WTC11 (cell line): ENCODE measurements around the gene ATP13A1. TPM values are rescaled to one million over a fixed set of nuclear protein-coding genes. Genes with fewer than 3 reads are reported as not detected.

ENCODE experiments used
- ATAC-seq: fragments of 200-7000 bp; cut with Tn5 transposase; 2 replicates; pipeline ENCODE4 v1.10.0; 2021; ENCODE audit warnings: mild to moderate bottlenecking, moderate library complexity
- CTCF ChIA-PET: fragments of 300-600 bp; sonication (Branson Sonifier 250); formaldehyde crosslinking; loops from one replicate; lab custom pipeline; 2021; ENCODE audit warnings: antibody characterized with exemption; lab: Charles Lee
- POLR2A ChIA-PET: fragments of 350-600 bp; sonication (Branson Sonifier 250); formaldehyde crosslinking; loops from one replicate; lab custom pipeline; 2021; ENCODE audit warnings: antibody characterized with exemption; lab: Charles Lee
- DNase-seq: peaks from one replicate; pipeline ENCODE4 v3.0.0; 2021; ENCODE audit warnings: low spot score
- H3K27ac Mint-ChIP-seq: 2 replicates; pipeline ENCODE4 v1.8.0; 2021; ENCODE audit warnings: mixed read lengths
- H3K27me3 Mint-ChIP-seq: 2 replicates; pipeline ENCODE4 v1.8.0; 2021; ENCODE audit warnings: low read depth, mild to moderate bottlenecking, moderate library complexity, mixed read lengths
- H3K36me3 Mint-ChIP-seq: 2 replicates; pipeline ENCODE4 v1.8.0; 2021; ENCODE audit warnings: mixed read lengths
- H3K4me1 Mint-ChIP-seq: 2 replicates; pipeline ENCODE4 v1.8.0; 2022; ENCODE audit warnings: mixed read lengths
- H3K4me3 Mint-ChIP-seq: 2 replicates; pipeline ENCODE4 v1.8.0; 2021; ENCODE audit warnings: mild to moderate bottlenecking, moderate library complexity, mixed read lengths
- H3K9me3 Mint-ChIP-seq: 2 replicates; pipeline ENCODE4 v1.8.0; 2021; ENCODE audit warnings: mixed read lengths
- ARID4B ChIP-seq: sonication (generic); formaldehyde crosslinking; IDR thresholded peaks from 2 replicates; pipeline ENCODE4 v1.8.0; 2023; ENCODE audit warnings: missing genetic modification reagents, mild to moderate bottlenecking, borderline replicate concordance
- CBFB ChIP-seq: sonication (generic); formaldehyde crosslinking; IDR thresholded peaks from 2 replicates; pipeline ENCODE4 v1.8.1; 2022; ENCODE audit warnings: mild to moderate bottlenecking, low read depth, missing genetic modification reagents
- CREB1 ChIP-seq: sonication (generic); formaldehyde crosslinking; IDR thresholded peaks from 2 replicates; pipeline ENCODE4 v1.8.0; 2023; ENCODE audit warnings: mild to moderate bottlenecking, missing genetic modification reagents
- E2F1 ChIP-seq: sonication (generic); formaldehyde crosslinking; IDR thresholded peaks from 2 replicates; pipeline ENCODE4 v1.8.0; 2022; ENCODE audit warnings: mild to moderate bottlenecking, missing genetic modification reagents
- E2F5 ChIP-seq: sonication (generic); formaldehyde crosslinking; IDR thresholded peaks from 2 replicates; pipeline ENCODE4 v1.8.1; 2022; ENCODE audit warnings: mild to moderate bottlenecking, moderate library complexity, missing genetic modification reagents
- FOXP1 ChIP-seq: sonication (generic); formaldehyde crosslinking; IDR thresholded peaks from 2 replicates; pipeline ENCODE4 v1.8.0; 2022; ENCODE audit warnings: missing genetic modification reagents, mild to moderate bottlenecking, moderate library complexity, borderline replicate concordance
- GRHL2 ChIP-seq: fragments of 250-450 bp; sonication (Bioruptor Pico); IDR thresholded peaks from 2 replicates; pipeline ENCODE4 v1.8.0; 2022; ENCODE audit warnings: mild to moderate bottlenecking, moderate library complexity; ENCODE audit not compliant: insufficient replicate concordance, severe bottlenecking
- GTF2I ChIP-seq: fragments of 250-450 bp; sonication (Bioruptor Pico); conservative IDR thresholded peaks from 2 replicates; pipeline ENCODE4 v1.4.0; 2021; ENCODE audit warnings: mild to moderate bottlenecking
- IRF2 ChIP-seq: sonication (generic); formaldehyde crosslinking; IDR thresholded peaks from 2 replicates; pipeline ENCODE4 v1.8.0; 2022; ENCODE audit warnings: low read depth, missing genetic modification reagents, borderline replicate concordance
- MAX ChIP-seq: sonication (generic); formaldehyde crosslinking; IDR thresholded peaks from 2 replicates; pipeline ENCODE4 v1.8.0; 2022; ENCODE audit warnings: mild to moderate bottlenecking, missing genetic modification reagents
- MYBL2 ChIP-seq: sonication (generic); formaldehyde crosslinking; IDR thresholded peaks from 2 replicates; pipeline ENCODE4 v1.8.1; 2023; ENCODE audit warnings: mild to moderate bottlenecking, moderate library complexity, missing genetic modification reagents
- NR2C2 ChIP-seq: sonication (generic); formaldehyde crosslinking; IDR thresholded peaks from 2 replicates; pipeline ENCODE4 v1.8.0; 2022; ENCODE audit warnings: mild to moderate bottlenecking, missing genetic modification reagents
- SMAD3 ChIP-seq: sonication (generic); formaldehyde crosslinking; IDR thresholded peaks from 2 replicates; pipeline ENCODE4 v1.8.0; 2022; ENCODE audit warnings: missing genetic modification reagents, mild to moderate bottlenecking, borderline replicate concordance
- SP1 ChIP-seq: sonication (generic); formaldehyde crosslinking; conservative IDR thresholded peaks from 2 replicates; pipeline ENCODE4 v1.8.1; 2022; ENCODE audit warnings: missing genetic modification reagents
- TCF7 ChIP-seq: sonication (generic); formaldehyde crosslinking; IDR thresholded peaks from 2 replicates; pipeline ENCODE4 v1.8.0; 2022; ENCODE audit warnings: mild to moderate bottlenecking, low read depth, missing genetic modification reagents, moderate library complexity
- TP53 ChIP-seq: sonication (generic); formaldehyde crosslinking; IDR thresholded peaks from 2 replicates; pipeline ENCODE4 v1.8.1; 2023; ENCODE audit warnings: mild to moderate bottlenecking, missing genetic modification reagents
- USF2 ChIP-seq: sonication (generic); formaldehyde crosslinking; IDR thresholded peaks from 2 replicates; pipeline ENCODE4 v1.8.1; 2023; ENCODE audit warnings: mild to moderate bottlenecking, missing genetic modification reagents, moderate library complexity
- ZMAT4 ChIP-seq: fragments of 250-450 bp; sonication (Bioruptor Pico); IDR thresholded peaks from 2 replicates; pipeline ENCODE4 v1.9.0; 2021; ENCODE audit warnings: mild to moderate bottlenecking
- ZNF138 ChIP-seq: sonication (generic); formaldehyde crosslinking; conservative IDR thresholded peaks from 2 replicates; pipeline ENCODE4 v1.8.1; 2022; ENCODE audit warnings: mild to moderate bottlenecking, moderate library complexity, missing genetic modification reagents
- ZNF416 ChIP-seq: fragments of 250-450 bp; sonication (Bioruptor Pico); IDR thresholded peaks from 2 replicates; pipeline ENCODE4 v1.9.0; 2021; ENCODE audit warnings: mild to moderate bottlenecking, inconsistent platforms
- ZNF423 ChIP-seq: fragments of 250-450 bp; sonication (Bioruptor Pico); IDR thresholded peaks from 2 replicates; pipeline ENCODE4 v2.1.2; 2022; ENCODE audit warnings: mild to moderate bottlenecking, moderate library complexity
- ZNF671 ChIP-seq: fragments of 250-450 bp; sonication (Bioruptor Pico); IDR thresholded peaks from 2 replicates; pipeline ENCODE4 v1.8.0; 2021; ENCODE audit warnings: mild to moderate bottlenecking
- total RNA-seq: library from RNA; stranded (reverse); gene quantifications from 3 replicates; pipeline ENCODE4 v1.2.3, GENCODE V29; 2021
- TF ChIP-seq, protein P1 (sequence below): fragments of 250-450 bp; sonication (Bioruptor Pico); IDR thresholded peaks from 2 replicates; pipeline ENCODE4 v2.1.2; 2022; ENCODE audit warnings: mild to moderate bottlenecking, moderate library complexity

ATP13A1 gene
- total RNA-seq, 1 experiment from 2014 or later = 82.6 TPM

- DNase-seq = no peak
- TF ChIP-seq ZNF416 = no peak
- TF ChIP-seq E2F1 = no peak
- no peak for TF ChIP-seq IRF2
- TF ChIP-seq ARID4B (CRISPR knock-in tag) = 0 out of 2 replicates have a peak, but pooled peaks have one; percentile 32
- no peak for TF ChIP-seq TCF7 (CRISPR knock-in tag)
- TF ChIP-seq ZNF671 (CRISPR knock-in tag) = no peak
- no peak for TF ChIP-seq ZMAT4 (CRISPR knock-in tag)
- no peak for TF ChIP-seq SMAD3 (CRISPR knock-in tag)
- TF ChIP-seq MAX = peak; percentile 5; the same call in 1 of the 2 replicates
- TF ChIP-seq USF2 = no peak
- TF ChIP-seq, protein P1, sequence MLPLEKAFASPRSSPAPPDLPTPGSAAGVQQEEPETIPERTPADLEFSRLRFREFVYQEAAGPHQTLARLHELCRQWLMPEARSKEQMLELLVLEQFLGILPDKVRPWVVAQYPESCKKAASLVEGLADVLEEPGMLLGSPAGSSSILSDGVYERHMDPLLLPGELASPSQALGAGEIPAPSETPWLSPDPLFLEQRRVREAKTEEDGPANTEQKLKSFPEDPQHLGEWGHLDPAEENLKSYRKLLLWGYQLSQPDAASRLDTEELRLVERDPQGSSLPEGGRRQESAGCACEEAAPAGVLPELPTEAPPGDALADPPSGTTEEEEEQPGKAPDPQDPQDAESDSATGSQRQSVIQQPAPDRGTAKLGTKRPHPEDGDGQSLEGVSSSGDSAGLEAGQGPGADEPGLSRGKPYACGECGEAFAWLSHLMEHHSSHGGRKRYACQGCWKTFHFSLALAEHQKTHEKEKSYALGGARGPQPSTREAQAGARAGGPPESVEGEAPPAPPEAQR (CRISPR knock-in tag) = no peak
- TF ChIP-seq TP53 = no peak
- TF ChIP-seq SP1 (CRISPR knock-in tag) = no peak
- H3K27ac Mint-ChIP-seq = peak overlapping the region; percentile 50
- no peak for ATAC-seq
- peaks cover 14% of the 10 kb centered on the region; the same call in 1 of the 2 replicates for H3K36me3 Mint-ChIP-seq
- H3K9me3 Mint-ChIP-seq = no peaks in the 10 kb centered on the region
- peaks cover 2% of the 10 kb centered on the region; the same call in 1 of the 2 replicates for H3K27me3 Mint-ChIP-seq
- peaks cover 15% of the 10 kb centered on the region for H3K4me1 Mint-ChIP-seq
- POLR2A ChIA-PET = no interaction called here
- CTCF ChIA-PET = no interaction called here
- peak overlapping the region; percentile 94 for H3K4me3 Mint-ChIP-seq
Observed at GRCh38 chr19:19642506-19643157, 20.8 kb downstream of the ATP13A1 start.

GRCh38 chr19:19637523-19638251, 25.8 kb downstream of the ATP13A1 start:
- CTCF ChIA-PET = interaction anchor here (0.6 to 1.6 kb wide), 8 partner anchors 10 to 122 kb away, joined by 3 to 10 read pairs (median 5); partner anchors contain the start of genes LPAR2 and NDUFA13
- TF ChIP-seq CREB1 (CRISPR knock-in tag) (no peak), ZNF671 (CRISPR knock-in tag) (no peak), FOXP1 (CRISPR knock-in tag) (peak; percentile 38), MYBL2 (CRISPR knock-in tag) (no peak), ZNF423 (CRISPR knock-in tag) (no peak), E2F1 (no peak), E2F5 (CRISPR knock-in tag) (no peak), GTF2I (CRISPR knock-in tag) (no peak), ZNF138 (CRISPR knock-in tag) (0 out of 2 replicates have a peak, but pooled peaks have one; percentile 21), NR2C2 (CRISPR knock-in tag) (no peak), GRHL2 (CRISPR knock-in tag) (no peak), CBFB (no peak)

More at GRCh38 chr19:19637523-19638251, 25.8 kb downstream of the ATP13A1 start:
- Mint-ChIP-seq H3K27me3 (peaks cover 2% of the 10 kb centered on the region; the same call in 1 of the 2 replicates), H3K36me3 (peaks cover 16% of the 10 kb centered on the region), H3K9me3 (no peaks in the 10 kb centered on the region), H3K4me1 (peaks cover 11% of the 10 kb centered on the region), H3K4me3 (peak overlapping the region; percentile 52), H3K27ac (no peak overlapping the region)
- POLR2A ChIA-PET = interaction anchor here (1.3 to 1.6 kb wide), 2 partner anchors 9 to 27 kb away, joined by 3 to 7 read pairs; partner anchors contain the start of gene LPAR2
- ATAC-seq (peak; percentile 96), DNase-seq (peak; percentile 94)
